Progenitor cell of endocrine pancreas (in vitro differentiated cells): Measurements from ENCODE around the gene LAMA2. TPM values are rescaled to one million over a fixed set of nuclear protein-coding genes. Genes with fewer than 3 reads are reported as not detected.

Source experiments
- DNase-seq: peaks from one replicate; pipeline ENCODE4 v3.0.0; 2021; ENCODE audit warnings: low spot score; ENCODE audit not compliant: unreplicated experiment
- H3K27ac Mint-ChIP-seq: 2 replicates; pipeline ENCODE4 v1.8.0; 2021; ENCODE audit warnings: mild to moderate bottlenecking, moderate library complexity, mixed read lengths
- H3K27me3 Mint-ChIP-seq: 2 replicates; pipeline ENCODE4 v1.8.0; 2021; ENCODE audit warnings: mixed read lengths
- H3K36me3 Mint-ChIP-seq: 2 replicates; pipeline ENCODE4 v1.8.0; 2022; ENCODE audit warnings: mixed read lengths; ENCODE audit not compliant: insufficient read depth
- H3K4me1 Mint-ChIP-seq: 2 replicates; pipeline ENCODE4 v1.8.0; 2021; ENCODE audit warnings: low read depth, mixed read lengths
- H3K4me3 Mint-ChIP-seq: 2 replicates; pipeline ENCODE4 v1.8.0; 2021; ENCODE audit warnings: low read depth, mild to moderate bottlenecking, moderate library complexity, mixed read lengths
- H3K9me3 Mint-ChIP-seq: 2 replicates; pipeline ENCODE4 v1.8.0; 2021; ENCODE audit warnings: low read depth, mixed read lengths
- total RNA-seq: library from RNA; stranded (reverse); gene quantifications from 2 replicates; pipeline ENCODE4 v1.2.1, GENCODE V29; 2021
- TF ChIP-seq, protein P1 (sequence below): fragments of 200-600 bp; sonication (generic); IDR thresholded peaks from one replicate; pipeline ENCODE4 v1.5.0; 2021; ENCODE audit warnings: antibody characterized with exemption, mild to moderate bottlenecking; ENCODE audit not compliant: unreplicated experiment

Gene LAMA2
- total RNA-seq, 1 donor from 2014 or later: 0.22 TPM

DNA sequence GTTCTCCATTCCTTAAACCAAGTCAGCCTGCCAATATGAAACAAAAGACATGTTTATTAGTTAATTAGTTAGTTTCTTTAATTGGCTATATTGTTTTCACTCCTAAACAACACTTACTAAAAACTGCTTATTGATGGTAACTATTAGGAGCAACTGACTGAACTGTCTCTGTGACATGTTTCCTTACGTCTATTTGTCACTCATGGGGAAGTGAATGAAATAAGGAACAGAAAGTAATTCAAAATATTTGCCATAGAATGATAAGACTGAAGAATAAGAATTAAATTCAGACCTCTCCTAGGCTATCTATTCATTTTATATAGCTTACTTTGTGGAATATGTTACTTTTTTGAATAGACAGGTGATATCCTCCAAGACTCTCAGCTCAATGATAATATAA is 217.2 kb downstream of the LAMA2 start:
- H3K36me3 Mint-ChIP-seq: no peaks in the 10 kb centered on the region
- TF ChIP-seq, protein P1, sequence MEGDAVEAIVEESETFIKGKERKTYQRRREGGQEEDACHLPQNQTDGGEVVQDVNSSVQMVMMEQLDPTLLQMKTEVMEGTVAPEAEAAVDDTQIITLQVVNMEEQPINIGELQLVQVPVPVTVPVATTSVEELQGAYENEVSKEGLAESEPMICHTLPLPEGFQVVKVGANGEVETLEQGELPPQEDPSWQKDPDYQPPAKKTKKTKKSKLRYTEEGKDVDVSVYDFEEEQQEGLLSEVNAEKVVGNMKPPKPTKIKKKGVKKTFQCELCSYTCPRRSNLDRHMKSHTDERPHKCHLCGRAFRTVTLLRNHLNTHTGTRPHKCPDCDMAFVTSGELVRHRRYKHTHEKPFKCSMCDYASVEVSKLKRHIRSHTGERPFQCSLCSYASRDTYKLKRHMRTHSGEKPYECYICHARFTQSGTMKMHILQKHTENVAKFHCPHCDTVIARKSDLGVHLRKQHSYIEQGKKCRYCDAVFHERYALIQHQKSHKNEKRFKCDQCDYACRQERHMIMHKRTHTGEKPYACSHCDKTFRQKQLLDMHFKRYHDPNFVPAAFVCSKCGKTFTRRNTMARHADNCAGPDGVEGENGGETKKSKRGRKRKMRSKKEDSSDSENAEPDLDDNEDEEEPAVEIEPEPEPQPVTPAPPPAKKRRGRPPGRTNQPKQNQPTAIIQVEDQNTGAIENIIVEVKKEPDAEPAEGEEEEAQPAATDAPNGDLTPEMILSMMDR: no peak
- H3K4me1 Mint-ChIP-seq: no peaks in the 10 kb centered on the region
- H3K9me3 Mint-ChIP-seq: no peaks in the 10 kb centered on the region
- no peak overlapping the region for H3K27ac Mint-ChIP-seq
- DNase-seq: no peak
- H3K4me3 Mint-ChIP-seq: no peak overlapping the region
- H3K27me3 Mint-ChIP-seq: no peaks in the 10 kb centered on the region

- Mint-ChIP-seq H3K4me3 (no peak overlapping the region), H3K27ac (no peak overlapping the region), H3K27me3 (no peaks in the 10 kb centered on the region), H3K36me3 (no peaks in the 10 kb centered on the region), H3K9me3 (no peaks in the 10 kb centered on the region), H3K4me1 (no peaks in the 10 kb centered on the region)
- DNase-seq: no peak
- TF ChIP-seq, protein P1: no peak
These were observed 219.8 kb downstream of the LAMA2 start for GRCh38 chr6:129102741-129103140.

- Mint-ChIP-seq H3K36me3 (no peaks in the 10 kb centered on the region), H3K27ac (no peak overlapping the region), H3K4me1 (no peaks in the 10 kb centered on the region), H3K27me3 (no peaks in the 10 kb centered on the region), H3K4me3 (no peak overlapping the region), H3K9me3 (no peaks in the 10 kb centered on the region)
- no peak for DNase-seq
- TF ChIP-seq, protein P1: no peak
These were observed 221.2 kb downstream of the LAMA2 start for GRCh38 chr6:129104131-129104530.

DNA sequence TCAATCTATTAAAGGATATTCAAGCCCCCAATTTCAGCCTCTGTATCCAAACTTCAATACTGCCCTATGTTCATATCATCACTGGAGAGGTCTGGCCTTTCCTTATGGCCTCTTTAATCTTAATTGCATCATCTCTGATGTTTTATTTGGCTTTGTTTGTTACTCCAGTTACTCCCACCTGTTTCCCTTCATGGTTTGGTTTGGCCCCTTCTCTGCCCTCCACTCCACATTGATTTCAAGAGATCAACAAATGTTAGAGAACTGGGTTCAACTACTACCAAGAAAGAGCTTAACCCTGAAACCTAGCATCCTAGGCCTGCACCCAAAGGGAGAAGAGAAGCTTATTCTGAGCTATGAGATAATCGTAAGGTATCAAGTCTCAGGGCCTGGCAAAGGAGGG is 221.6 kb downstream of the LAMA2 start:
- TF ChIP-seq, protein P1: no peak
- no peak overlapping the region for H3K27ac Mint-ChIP-seq

DNA sequence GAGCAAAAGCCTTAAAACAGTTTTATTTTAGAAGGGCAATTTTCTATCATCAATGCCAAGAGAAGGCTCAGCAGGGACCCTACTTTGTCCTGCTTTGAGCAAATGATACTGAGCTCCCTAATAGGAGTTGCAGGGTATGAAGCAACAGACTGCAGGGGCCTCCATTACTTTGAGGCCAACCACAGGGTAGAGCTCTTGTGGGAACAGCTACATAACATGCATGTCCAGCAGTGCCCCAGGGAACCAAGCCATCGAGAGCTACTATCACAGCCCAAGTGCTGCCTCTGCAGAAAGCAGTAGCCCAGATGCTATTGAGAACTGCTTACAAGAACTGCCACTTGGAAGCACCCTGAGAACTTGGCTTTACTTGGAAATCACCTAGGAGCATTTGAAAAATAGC is 222.1 kb downstream of the LAMA2 start:
- TF ChIP-seq, protein P1: no peak
- no peaks in the 10 kb centered on the region for H3K9me3 Mint-ChIP-seq
- H3K4me1 Mint-ChIP-seq: no peaks in the 10 kb centered on the region
- H3K4me3 Mint-ChIP-seq: no peak overlapping the region
- DNase-seq: no peak
- no peaks in the 10 kb centered on the region for H3K27me3 Mint-ChIP-seq
- no peaks in the 10 kb centered on the region for H3K36me3 Mint-ChIP-seq
- H3K27ac Mint-ChIP-seq: no peak overlapping the region

More for the DNA sequence above, 221.6 kb downstream of the LAMA2 start:
- Mint-ChIP-seq H3K36me3 (no peaks in the 10 kb centered on the region), H3K27me3 (no peaks in the 10 kb centered on the region), H3K9me3 (no peaks in the 10 kb centered on the region), H3K4me1 (no peaks in the 10 kb centered on the region), H3K4me3 (no peak overlapping the region)
- DNase-seq: no peak
